ENCODE measurements around the gene EIF2A. TPM values are rescaled to one million over a fixed set of nuclear protein-coding genes. Genes with fewer than 3 reads are reported as not detected.
A peak's percentile ranks its signal among the peaks of the same experiment; 100 is the strongest.

Gene EIF2A
- total and polyA plus RNA-seq, 9 of the 15 experiments (the other 6 are each of a cell fraction or from before 2014, with no cell fraction given), result 106 to 192 (median 168) TPM

GRCh38 chr3:150605998-150606641 is 59.5 kb downstream of the EIF2A start (continued):
- TF ChIP-seq, protein P1, sequence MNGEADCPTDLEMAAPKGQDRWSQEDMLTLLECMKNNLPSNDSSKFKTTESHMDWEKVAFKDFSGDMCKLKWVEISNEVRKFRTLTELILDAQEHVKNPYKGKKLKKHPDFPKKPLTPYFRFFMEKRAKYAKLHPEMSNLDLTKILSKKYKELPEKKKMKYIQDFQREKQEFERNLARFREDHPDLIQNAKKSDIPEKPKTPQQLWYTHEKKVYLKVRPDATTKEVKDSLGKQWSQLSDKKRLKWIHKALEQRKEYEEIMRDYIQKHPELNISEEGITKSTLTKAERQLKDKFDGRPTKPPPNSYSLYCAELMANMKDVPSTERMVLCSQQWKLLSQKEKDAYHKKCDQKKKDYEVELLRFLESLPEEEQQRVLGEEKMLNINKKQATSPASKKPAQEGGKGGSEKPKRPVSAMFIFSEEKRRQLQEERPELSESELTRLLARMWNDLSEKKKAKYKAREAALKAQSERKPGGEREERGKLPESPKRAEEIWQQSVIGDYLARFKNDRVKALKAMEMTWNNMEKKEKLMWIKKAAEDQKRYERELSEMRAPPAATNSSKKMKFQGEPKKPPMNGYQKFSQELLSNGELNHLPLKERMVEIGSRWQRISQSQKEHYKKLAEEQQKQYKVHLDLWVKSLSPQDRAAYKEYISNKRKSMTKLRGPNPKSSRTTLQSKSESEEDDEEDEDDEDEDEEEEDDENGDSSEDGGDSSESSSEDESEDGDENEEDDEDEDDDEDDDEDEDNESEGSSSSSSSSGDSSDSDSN (IDR thresholded peaks at IDR 0.05; ENCODE audit: borderline replicate concordance in 1 of 2, low read depth in 2 of 2, low read length in 2 of 2), result no peak
- TF ChIP-seq, protein P2, sequence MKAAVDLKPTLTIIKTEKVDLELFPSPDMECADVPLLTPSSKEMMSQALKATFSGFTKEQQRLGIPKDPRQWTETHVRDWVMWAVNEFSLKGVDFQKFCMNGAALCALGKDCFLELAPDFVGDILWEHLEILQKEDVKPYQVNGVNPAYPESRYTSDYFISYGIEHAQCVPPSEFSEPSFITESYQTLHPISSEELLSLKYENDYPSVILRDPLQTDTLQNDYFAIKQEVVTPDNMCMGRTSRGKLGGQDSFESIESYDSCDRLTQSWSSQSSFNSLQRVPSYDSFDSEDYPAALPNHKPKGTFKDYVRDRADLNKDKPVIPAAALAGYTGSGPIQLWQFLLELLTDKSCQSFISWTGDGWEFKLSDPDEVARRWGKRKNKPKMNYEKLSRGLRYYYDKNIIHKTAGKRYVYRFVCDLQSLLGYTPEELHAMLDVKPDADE (conservative IDR thresholded peaks at IDR 0.05; ENCODE audit: control insufficient read depth, low read depth, low read length), result no peak
- TF ChIP-seq U2AF2 (optimal IDR thresholded peaks at IDR 0.05; ENCODE audit: low read depth, low read length) (no peak), MAFF (IDR thresholded peaks at IDR 0.05; ENCODE audit: low read length) (peak; percentile 43; the same call in 1 of the 2 replicates), IRF2 (CRISPR knock-in tag; IDR thresholded peaks at IDR 0.05) (no peak), ADNP (tag; IDR thresholded peaks at IDR 0.05) (no peak), SMARCC2 (IDR thresholded peaks at IDR 0.05; ENCODE audit: low read depth) (0 out of 2 replicates have a peak, but pooled peaks have one; percentile 26), PHF20 (IDR thresholded peaks at IDR 0.05; ENCODE audit: partially characterized antibody) (no peak), ZBED1 (IDR thresholded peaks at IDR 0.05) (no peak), CHD2 (IDR thresholded peaks at IDR 0.05; ENCODE audit: low read depth, low read length) (no peak), TRIM24 (IDR thresholded peaks at IDR 0.05) (peak in 1 of 2 experiments; percentile 48; a peak in 1 of 4 replicates), TCF15 (CRISPR knock-in tag; IDR thresholded peaks at IDR 0.05) (no peak), SMAD4 (CRISPR knock-in tag; conservative IDR thresholded peaks at IDR 0.05) (peak; percentile 13; the same call in 1 of the 2 replicates), DMBX1 (CRISPR knock-in tag; IDR thresholded peaks at IDR 0.05; ENCODE audit: borderline replicate concordance) (0 out of 2 replicates have a peak, but pooled peaks have one; percentile 37), LARP7 (IDR thresholded peaks at IDR 0.05) (peak; percentile 56; the same call in 1 of the 2 replicates), FOXP1 (CRISPR knock-in tag; IDR thresholded peaks at IDR 0.05) (no peak)
- TF ChIP-seq, protein P3, sequence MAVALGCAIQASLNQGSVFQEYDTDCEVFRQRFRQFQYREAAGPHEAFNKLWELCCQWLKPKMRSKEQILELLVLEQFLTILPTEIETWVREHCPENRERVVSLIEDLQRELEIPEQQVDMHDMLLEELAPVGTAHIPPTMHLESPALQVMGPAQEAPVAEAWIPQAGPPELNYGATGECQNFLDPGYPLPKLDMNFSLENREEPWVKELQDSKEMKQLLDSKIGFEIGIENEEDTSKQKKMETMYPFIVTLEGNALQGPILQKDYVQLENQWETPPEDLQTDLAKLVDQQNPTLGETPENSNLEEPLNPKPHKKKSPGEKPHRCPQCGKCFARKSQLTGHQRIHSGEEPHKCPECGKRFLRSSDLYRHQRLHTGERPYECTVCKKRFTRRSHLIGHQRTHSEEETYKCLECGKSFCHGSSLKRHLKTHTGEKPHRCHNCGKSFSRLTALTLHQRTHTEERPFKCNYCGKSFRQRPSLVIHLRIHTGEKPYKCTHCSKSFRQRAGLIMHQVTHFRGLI (CRISPR knock-in tag; IDR thresholded peaks at IDR 0.05), result 0 out of 2 replicates have a peak, but pooled peaks have one; percentile 13
- TF ChIP-seq, protein P4, sequence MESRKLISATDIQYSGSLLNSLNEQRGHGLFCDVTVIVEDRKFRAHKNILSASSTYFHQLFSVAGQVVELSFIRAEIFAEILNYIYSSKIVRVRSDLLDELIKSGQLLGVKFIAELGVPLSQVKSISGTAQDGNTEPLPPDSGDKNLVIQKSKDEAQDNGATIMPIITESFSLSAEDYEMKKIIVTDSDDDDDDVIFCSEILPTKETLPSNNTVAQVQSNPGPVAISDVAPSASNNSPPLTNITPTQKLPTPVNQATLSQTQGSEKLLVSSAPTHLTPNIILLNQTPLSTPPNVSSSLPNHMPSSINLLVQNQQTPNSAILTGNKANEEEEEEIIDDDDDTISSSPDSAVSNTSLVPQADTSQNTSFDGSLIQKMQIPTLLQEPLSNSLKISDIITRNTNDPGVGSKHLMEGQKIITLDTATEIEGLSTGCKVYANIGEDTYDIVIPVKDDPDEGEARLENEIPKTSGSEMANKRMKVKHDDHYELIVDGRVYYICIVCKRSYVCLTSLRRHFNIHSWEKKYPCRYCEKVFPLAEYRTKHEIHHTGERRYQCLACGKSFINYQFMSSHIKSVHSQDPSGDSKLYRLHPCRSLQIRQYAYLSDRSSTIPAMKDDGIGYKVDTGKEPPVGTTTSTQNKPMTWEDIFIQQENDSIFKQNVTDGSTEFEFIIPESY (CRISPR knock-in tag; IDR thresholded peaks at IDR 0.05), result no peak
